Upper lobe of right lung (tissue), 1 donor: ENCODE results near the gene LAT. TPM values are rescaled to one million over a fixed set of nuclear protein-coding genes. Genes with fewer than 3 reads are reported as not detected.

Experiments used
- ATAC-seq: fragments of 200-7000 bp; cut with Tn5 transposase; one replicate; pipeline ENCODE4 v1.9.1; 2020; ENCODE audit warnings: mild to moderate bottlenecking, moderate library complexity
- DNase-seq: peaks from one replicate; pipeline ENCODE4 v3.0.0-alpha.2; 2020
- H3K27ac ChIP-seq: fragments of 200-600 bp; one replicate; pipeline ENCODE4 v1.8.0; 2022
- H3K27me3 ChIP-seq: fragments of 200-600 bp; one replicate; pipeline ENCODE4 v1.8.0; 2022; ENCODE audit warnings: mild to moderate bottlenecking
- H3K36me3 ChIP-seq: fragments of 200-600 bp; one replicate; pipeline ENCODE4 v1.8.0; 2022
- H3K4me1 ChIP-seq: fragments of 200-600 bp; one replicate; pipeline ENCODE4 v1.8.0; 2022
- H3K4me3 ChIP-seq: fragments of 200-600 bp; one replicate; pipeline ENCODE4 v1.8.0; 2022; ENCODE audit warnings: mild to moderate bottlenecking
- H3K9me3 ChIP-seq: fragments of 200-600 bp; one replicate; pipeline ENCODE4 v1.8.0; 2022
- CTCF ChIP-seq: fragments of 200-600 bp; IDR thresholded peaks from one replicate; pipeline ENCODE4 v1.8.0; 2022; ENCODE audit warnings: antibody characterized with exemption
- intact Hi-C: fragments of 100-400 bp; cut with DNase I; formaldehyde crosslinking; loops from one replicate; pipeline ENCODE4 v1.11.0; 2022
- total RNA-seq: library from RNA; stranded (reverse); fragmentation: NEBNext Ultra II Directional; extraction: Animal tissue kit (Norgen Biotek cat#: 25700); gene quantifications from one replicate; pipeline ENCODE4 v1.2.1, GENCODE V29; 2021
- donor health status: DM: no; HTN: yes; CAD: no; lungs with severe emphysema.

The LAT gene
- total RNA-seq, 1 donor from 2014 or later: 13.4 TPM

DNA sequence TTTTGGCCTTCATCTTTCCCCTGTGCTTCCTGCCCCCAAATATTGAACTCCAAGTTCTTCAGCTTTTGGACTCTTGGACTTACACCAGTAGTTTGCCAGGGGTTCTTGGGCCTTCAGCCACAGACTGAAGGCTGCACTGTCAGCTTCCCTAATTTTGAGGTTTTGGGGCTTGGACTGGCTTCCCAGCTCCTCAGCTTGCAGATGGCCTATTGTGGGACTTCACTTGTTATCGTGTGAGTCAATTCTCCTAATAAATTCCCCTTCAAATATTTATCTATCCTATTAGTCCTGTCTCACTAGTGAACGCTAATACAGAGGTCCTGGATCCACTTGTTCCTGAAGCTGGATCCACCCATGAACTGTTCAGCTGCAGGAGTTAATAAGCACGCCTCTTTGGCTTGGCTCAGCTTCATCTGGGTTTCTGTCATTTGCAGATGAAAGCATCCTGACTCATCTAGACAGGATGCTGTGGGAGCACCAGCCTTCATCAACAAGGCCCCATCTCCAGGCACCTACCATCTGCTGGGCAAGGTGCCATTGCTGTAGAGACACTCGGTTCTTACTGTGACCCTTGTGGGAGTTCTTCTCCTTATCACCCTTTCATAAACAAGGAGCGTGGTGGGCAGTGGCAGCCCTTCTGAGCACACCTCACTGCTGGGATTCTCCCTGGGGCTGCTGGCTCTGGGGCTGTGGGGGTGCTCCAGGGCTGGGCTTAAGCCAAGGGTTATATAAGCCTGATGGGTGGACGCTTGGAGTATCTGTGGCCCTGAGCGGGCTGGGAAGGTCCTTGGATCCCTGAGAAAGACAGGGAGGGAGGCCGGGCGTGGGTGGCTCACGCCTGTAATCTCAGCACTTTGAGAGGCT, 23.1 kb downstream of the LAT start:
- no peak for DNase-seq
- TF ChIP-seq CTCF: no peak
- peak; percentile 21 for ATAC-seq
- Histone ChIP-seq H3K36me3 (no peaks in the 10 kb centered on the region), H3K4me1 (peaks cover 2% of the 10 kb centered on the region), H3K27me3 (no peaks in the 10 kb centered on the region), H3K27ac (no peak overlapping the region), H3K4me3 (no peak overlapping the region), H3K9me3 (no peaks in the 10 kb centered on the region)
- intact Hi-C loops: no loop called here

- no peaks in the 10 kb centered on the region for H3K27me3 ChIP-seq
- no peak for TF ChIP-seq CTCF
- intact Hi-C loops: no loop called here
- no peak overlapping the region for H3K4me3 ChIP-seq
- H3K36me3 ChIP-seq: no peaks in the 10 kb centered on the region
- DNase-seq: no peak
- no peaks in the 10 kb centered on the region for H3K9me3 ChIP-seq
- H3K27ac ChIP-seq: no peak overlapping the region
- H3K4me1 ChIP-seq: peaks cover 10% of the 10 kb centered on the region
- ATAC-seq: peak; percentile 27
Observed at GRCh38 chr16:29009050-29009837, 24.4 kb downstream of the LAT start.

- no peak for TF ChIP-seq CTCF
- Histone ChIP-seq H3K27ac (no peak overlapping the region), H3K4me3 (no peak overlapping the region), H3K4me1 (peaks cover 10% of the 10 kb centered on the region), H3K27me3 (no peaks in the 10 kb centered on the region), H3K9me3 (no peaks in the 10 kb centered on the region), H3K36me3 (no peaks in the 10 kb centered on the region)
- ATAC-seq (no peak), DNase-seq (no peak)
- intact Hi-C loops: no loop called here
Observed at GRCh38 chr16:29009838-29010166, 24.9 kb downstream of the LAT start.

DNA sequence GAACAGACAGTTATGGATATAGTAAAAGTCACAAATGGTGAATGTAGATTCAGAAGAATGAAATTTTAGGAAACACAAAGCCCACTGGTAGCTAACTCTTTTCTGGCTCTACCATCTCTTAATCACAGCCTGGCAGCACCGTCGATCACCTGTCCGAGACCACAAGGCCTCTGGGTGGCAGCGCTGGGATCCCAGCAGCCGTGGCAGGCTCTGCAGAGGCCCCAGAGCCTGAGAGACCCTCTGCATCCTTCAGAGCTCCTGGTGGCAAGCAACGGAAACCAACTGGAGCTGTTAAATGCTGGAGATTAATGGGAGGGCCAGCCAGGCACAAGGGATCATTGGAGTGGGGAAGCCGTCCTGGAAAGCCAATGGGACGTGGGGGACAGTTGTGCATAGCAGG, 26.3 kb downstream of the LAT start:
- ATAC-seq (no peak), DNase-seq (no peak)
- H3K36me3 ChIP-seq: no peaks in the 10 kb centered on the region
- H3K9me3 ChIP-seq: no peaks in the 10 kb centered on the region
- intact Hi-C loops: no loop called here
- no peak for TF ChIP-seq CTCF
- peaks cover 10% of the 10 kb centered on the region for H3K4me1 ChIP-seq
- H3K4me3 ChIP-seq: no peak overlapping the region
- H3K27ac ChIP-seq: no peak overlapping the region
- H3K27me3 ChIP-seq: no peaks in the 10 kb centered on the region

DNA sequence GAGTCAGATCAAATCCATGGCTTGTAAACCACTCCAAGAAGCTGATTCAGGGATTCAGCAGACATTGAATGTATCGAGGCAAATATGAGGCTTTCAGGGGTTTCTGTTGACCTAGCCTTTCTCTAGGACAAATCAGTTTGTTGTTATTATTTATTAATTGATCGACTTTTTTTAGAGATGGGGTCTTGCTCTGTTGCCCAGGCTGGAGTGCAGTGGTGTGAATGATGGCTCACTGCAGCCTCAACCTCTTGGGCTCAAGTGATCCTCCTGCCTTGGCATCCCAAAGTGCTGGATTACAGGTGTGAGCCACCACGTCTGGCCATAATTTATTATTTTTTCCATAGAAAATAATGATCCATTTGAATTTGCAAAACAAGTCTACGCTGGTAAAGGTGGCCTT, 27.0 kb downstream of the LAT start:
- no peaks in the 10 kb centered on the region for H3K36me3 ChIP-seq
- TF ChIP-seq CTCF: no peak
- H3K27me3 ChIP-seq: no peaks in the 10 kb centered on the region
- no peak overlapping the region for H3K27ac ChIP-seq
- H3K9me3 ChIP-seq: no peaks in the 10 kb centered on the region
- intact Hi-C loops: no loop called here
- no peak overlapping the region for H3K4me3 ChIP-seq
- H3K4me1 ChIP-seq: peaks cover 10% of the 10 kb centered on the region
- ATAC-seq (no peak), DNase-seq (no peak)
